ENCODE measurements around the gene TTC8. TPM values are rescaled to one million over a fixed set of nuclear protein-coding genes. Genes with fewer than 3 reads are reported as not detected.
"Not testable (repeated sequence)": the region's sequence is repeated elsewhere in the genome, so short reads cannot be mapped to it uniquely, and the experiment has no call there.

Gene TTC8
- total RNA-seq, 1 donor from 2014 or later, result 8.9 TPM

DNA sequence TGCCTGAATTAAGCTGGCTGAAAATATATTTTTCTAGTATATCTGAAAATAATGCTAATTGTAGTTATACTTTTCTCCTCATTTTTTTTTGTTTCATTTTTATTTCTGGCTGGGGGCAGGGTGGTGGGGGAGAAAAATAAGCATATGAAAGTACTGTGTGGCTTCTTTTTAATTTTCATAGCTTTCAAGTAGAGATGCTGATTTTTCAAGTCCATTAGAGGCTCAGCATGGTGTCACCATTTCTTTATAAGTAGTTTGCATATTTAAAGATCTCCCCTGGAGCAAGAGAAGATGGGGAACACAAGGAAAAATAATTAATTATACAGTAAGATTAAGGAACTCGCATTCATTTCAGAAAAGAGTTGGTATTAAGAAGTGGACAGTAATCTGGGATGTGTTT is 27.1 kb downstream of the TTC8 start:
- no peak overlapping the region for H3K27ac ChIP-seq (replicated peaks)
- H3K36me3 ChIP-seq, result no peaks in the 10 kb centered on the region
- no peak for TF ChIP-seq CTCF (IDR thresholded peaks at IDR 0.05; ENCODE audit: borderline replicate concordance)
- H3K4me3 ChIP-seq, result no peak overlapping the region
- intact Hi-C loops (cut with micrococcal nuclease), result no loop called here
- H3K4me1 ChIP-seq, result no peaks in the 10 kb centered on the region
- H3K9me3 ChIP-seq (replicated peaks), result no peaks in the 10 kb centered on the region
- DNase-seq, result no peak
- no peaks in the 10 kb centered on the region for H3K27me3 ChIP-seq (ENCODE audit: low read depth)

DNA sequence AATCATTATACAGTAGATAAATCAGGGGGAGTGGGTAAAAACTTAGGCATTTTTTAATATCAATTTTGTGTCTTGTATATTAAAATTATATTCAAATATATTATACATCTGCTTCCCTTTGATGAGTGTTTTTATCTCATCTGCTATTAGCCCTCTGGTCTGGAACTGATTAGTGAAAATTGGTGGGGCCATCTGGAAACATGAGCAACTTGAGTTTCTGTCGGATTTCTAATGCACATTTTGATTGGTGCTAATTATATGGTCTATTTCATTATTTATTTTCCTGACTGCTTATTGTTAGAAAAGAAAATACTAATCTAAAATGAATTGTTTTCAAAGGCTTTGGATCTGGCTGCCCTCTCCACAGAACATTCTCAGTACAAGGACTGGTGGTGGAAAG is 28.2 kb downstream of the TTC8 start:
- no peak overlapping the region for H3K4me3 ChIP-seq
- no peak for DNase-seq
- no peaks in the 10 kb centered on the region for H3K9me3 ChIP-seq (replicated peaks)
- no peak overlapping the region for H3K27ac ChIP-seq (replicated peaks)
- H3K36me3 ChIP-seq, result peaks cover 5% of the 10 kb centered on the region
- intact Hi-C loops (cut with micrococcal nuclease), result no loop called here
- TF ChIP-seq CTCF (IDR thresholded peaks at IDR 0.05; ENCODE audit: borderline replicate concordance), result no peak
- no peaks in the 10 kb centered on the region for H3K27me3 ChIP-seq (ENCODE audit: low read depth)
- H3K4me1 ChIP-seq, result no peaks in the 10 kb centered on the region

- H3K9me3 ChIP-seq (replicated peaks), result no peaks in the 10 kb centered on the region
- H3K36me3 ChIP-seq, result peaks cover 10% of the 10 kb centered on the region
- H3K27me3 ChIP-seq (ENCODE audit: low read depth), result no peaks in the 10 kb centered on the region
- no peak overlapping the region for H3K4me3 ChIP-seq
- no peak for TF ChIP-seq CTCF (IDR thresholded peaks at IDR 0.05; ENCODE audit: borderline replicate concordance)
- intact Hi-C loops (cut with micrococcal nuclease), result no loop called here
- H3K4me1 ChIP-seq, result no peaks in the 10 kb centered on the region
- DNase-seq, result no peak
- no peak overlapping the region for H3K27ac ChIP-seq (replicated peaks)
Observed at GRCh38 chr14:88853129-88853528, 28.7 kb downstream of the TTC8 start.

DNA sequence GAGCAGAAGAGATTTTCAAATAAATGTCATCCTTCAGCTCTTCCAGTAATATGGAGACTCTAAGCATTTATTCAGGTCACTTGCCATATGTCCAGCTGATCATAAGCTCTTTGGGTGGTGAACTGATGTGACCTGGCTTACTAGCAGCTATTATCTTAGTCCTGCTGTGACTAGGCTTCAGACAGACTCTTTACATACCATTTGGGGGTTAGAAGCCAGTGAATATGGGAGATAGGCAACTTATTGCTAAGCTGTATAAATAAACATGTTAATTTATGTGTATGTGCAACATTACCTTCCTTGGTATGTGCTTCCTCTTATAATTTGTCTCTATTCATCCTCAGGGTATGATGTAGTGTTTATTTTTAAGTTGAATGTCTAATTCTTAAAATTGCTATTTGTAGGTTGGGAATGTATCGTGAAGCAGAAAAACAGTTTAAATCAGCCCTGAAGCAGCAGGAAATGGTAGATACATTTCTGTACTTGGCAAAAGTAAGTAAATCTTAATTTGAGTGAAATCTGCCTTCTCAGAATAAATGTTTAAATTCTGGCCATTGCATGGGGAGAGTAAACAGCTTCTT is 32.4 kb downstream of the TTC8 start:
- peaks cover 4% of the 10 kb centered on the region for H3K9me3 ChIP-seq (replicated peaks)
- peaks cover 35% of the 10 kb centered on the region for H3K36me3 ChIP-seq
- H3K4me3 ChIP-seq, result no peak overlapping the region
- H3K27me3 ChIP-seq (ENCODE audit: low read depth), result no peaks in the 10 kb centered on the region
- H3K4me1 ChIP-seq, result no peaks in the 10 kb centered on the region
- no peak overlapping the region for H3K27ac ChIP-seq (replicated peaks)
- no peak for DNase-seq
- intact Hi-C loops (cut with micrococcal nuclease), result no loop called here
- TF ChIP-seq CTCF (IDR thresholded peaks at IDR 0.05; ENCODE audit: borderline replicate concordance), result no peak

DNA sequence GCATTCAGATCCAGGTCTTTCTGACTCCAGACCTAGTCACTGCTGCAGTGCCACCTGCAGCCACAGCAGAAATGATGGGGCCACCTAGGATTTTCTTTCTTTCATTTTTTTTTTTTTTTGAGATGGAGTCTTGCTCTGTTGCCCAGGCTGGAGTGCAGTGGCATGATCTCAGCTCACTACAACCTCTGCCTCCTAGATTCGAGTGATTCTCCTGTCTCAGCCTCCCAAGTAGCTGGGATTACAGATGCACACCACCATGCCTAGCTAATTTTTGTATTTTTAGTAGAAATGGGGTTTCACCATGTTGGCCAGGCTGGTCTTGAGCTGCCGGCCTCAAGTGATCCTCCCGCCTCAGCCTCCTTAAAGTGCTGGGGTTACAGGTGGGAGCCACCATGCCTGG is 33.4 kb downstream of the TTC8 start:
- DNase-seq; H3K4me3 ChIP-seq; intact Hi-C loops (cut with micrococcal nuclease); H3K27me3 ChIP-seq (ENCODE audit: low read depth); H3K9me3 ChIP-seq (replicated peaks); H3K27ac ChIP-seq (replicated peaks); H3K4me1 ChIP-seq: not testable (repeated sequence)
- H3K36me3 ChIP-seq, result peaks cover 39% of the 10 kb centered on the region

- H3K4me1 ChIP-seq; H3K4me3 ChIP-seq; H3K27ac ChIP-seq (replicated peaks); H3K27me3 ChIP-seq (ENCODE audit: low read depth); H3K9me3 ChIP-seq (replicated peaks); intact Hi-C loops (cut with micrococcal nuclease); DNase-seq: not testable (repeated sequence)
- H3K36me3 ChIP-seq, result peaks cover 39% of the 10 kb centered on the region
Observed at GRCh38 chr14:88859118-88859517, 34.7 kb downstream of the TTC8 start.

DNA sequence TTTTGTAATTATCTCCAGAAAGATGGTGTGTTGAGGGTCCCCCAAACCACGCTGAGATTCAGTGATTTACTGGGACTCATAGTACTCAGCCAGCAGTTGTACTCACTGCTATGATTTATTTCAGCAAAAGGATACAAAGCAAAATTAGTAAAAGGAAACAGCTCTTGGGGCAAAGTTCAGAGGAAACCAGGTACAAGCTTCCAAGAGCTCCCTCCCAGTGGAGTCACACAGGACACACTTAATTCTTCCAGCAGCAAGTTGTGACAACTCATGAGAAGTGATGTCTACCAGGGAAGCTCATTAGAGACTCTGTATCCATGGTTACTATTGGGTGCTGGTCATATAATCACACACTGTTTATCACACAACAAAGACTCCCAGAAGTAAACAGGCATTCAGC is 38.7 kb downstream of the TTC8 start:
- Histone ChIP-seq H3K36me3 (peaks cover 30% of the 10 kb centered on the region), H3K4me3 (no peak overlapping the region), H3K27ac (replicated peaks) (no peak overlapping the region), H3K27me3 (ENCODE audit: low read depth) (no peaks in the 10 kb centered on the region), H3K9me3 (replicated peaks) (peaks cover 4% of the 10 kb centered on the region), H3K4me1 (no peaks in the 10 kb centered on the region)
- DNase-seq, result no peak
- no peak for TF ChIP-seq CTCF (IDR thresholded peaks at IDR 0.05; ENCODE audit: borderline replicate concordance)
- intact Hi-C loops (cut with micrococcal nuclease), result no loop called here

Measured in left ventricle myocardium inferior (tissue), 1 donor.